Embryonic facial prominence (tissue), 1 donor: Measurements from ENCODE around the gene SMYD1.

ENCODE experiments used
- DNase-seq: peaks from one replicate; pipeline ENCODE4 v3.0.0-alpha.2; 2016; ENCODE audit errors: extremely low spot score

Gene SMYD1

GRCh38 chr2:88087073-88087472 lies 19.4 kb downstream of the SMYD1 start:
- DNase-seq, result no peak

DNA sequence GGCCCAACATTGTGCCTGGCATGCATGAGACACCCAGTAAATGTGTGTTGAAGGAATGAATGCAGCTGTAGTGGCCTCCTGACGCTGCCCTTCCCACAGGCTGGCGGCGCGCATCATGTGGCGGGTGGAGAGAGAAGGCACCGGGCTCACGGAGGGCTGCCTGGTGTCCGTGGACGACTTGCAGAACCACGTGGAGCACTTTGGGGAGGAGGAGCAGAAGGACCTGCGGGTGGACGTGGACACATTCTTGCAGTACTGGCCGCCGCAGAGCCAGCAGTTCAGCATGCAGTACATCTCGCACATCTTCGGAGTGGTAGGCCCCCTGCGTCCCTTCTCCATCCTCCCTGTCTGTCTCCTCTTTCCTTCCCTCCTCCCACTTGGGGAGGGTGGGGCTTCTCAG lies 20.1 kb downstream of the SMYD1 start:
- no peak for DNase-seq

DNA sequence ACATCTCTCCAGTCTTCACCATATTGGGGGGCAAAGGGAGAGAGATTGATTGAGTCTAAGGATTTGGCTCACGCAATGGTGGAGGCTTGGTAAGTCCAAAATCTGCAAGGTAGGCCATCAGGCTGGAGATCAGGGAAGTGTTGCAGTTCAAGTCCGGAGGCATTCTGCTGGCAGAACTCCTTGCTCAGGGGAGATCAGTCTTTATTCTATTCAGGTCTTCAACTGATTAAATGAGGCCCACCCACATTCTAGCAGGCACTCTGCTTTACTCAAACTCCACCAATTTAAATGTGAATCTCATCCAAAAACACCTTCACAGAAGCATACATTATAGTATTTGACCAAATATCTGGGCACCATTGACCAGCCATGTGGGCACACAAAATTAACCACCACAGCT lies 21.4 kb downstream of the SMYD1 start:
- no peak for DNase-seq

- no peak for DNase-seq
Measured at GRCh38 chr2:88090446-88091283, 23.0 kb downstream of the SMYD1 start.

GRCh38 chr2:88091943-88092342 lies 24.3 kb downstream of the SMYD1 start:
- DNase-seq, result no peak

DNA sequence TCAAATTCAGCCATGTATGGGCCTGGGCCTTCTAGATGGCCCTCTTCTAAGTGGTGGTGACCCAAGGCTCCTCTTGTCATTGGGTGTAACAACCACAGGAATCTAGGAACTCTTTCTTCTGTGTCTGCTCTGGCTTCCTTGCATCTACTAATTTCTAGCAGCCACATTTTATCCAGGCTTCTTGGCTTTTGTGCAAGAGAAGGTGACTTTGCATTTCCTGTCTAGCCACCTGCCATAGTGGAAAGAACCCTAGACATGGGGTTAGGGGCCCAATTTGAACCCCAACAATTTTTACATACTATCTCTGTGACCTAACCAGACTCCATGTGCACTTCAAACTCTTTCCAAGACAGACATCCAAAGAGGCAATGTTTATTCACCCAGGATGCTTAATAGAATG lies 25.1 kb downstream of the SMYD1 start:
- no peak for DNase-seq

- no peak for DNase-seq
Measured at GRCh38 chr2:88095022-88095421, 27.4 kb downstream of the SMYD1 start.

DNA sequence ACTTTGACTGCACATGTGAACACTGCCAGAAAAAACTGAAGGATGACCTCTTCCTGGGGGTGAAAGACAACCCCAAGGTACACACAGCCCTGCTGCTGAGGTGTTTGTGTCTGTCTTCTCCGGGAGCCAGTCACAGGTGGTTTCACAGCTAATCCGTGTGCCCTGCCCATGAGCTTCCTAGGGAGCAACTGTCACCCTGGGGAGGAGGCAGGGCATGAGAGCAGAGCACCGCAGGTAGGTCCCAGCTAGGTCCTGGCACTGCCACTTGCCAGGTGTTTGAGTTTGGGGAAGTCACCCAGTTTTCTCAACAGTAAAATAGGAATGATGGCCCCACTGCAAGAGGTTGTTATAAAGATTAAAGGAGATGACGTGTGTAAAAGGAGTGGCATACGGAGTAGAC lies 29.1 kb downstream of the SMYD1 start:
- DNase-seq, result no peak

GRCh38 chr2:88097192-88097591 lies 29.6 kb downstream of the SMYD1 start:
- DNase-seq, result no peak

DNA sequence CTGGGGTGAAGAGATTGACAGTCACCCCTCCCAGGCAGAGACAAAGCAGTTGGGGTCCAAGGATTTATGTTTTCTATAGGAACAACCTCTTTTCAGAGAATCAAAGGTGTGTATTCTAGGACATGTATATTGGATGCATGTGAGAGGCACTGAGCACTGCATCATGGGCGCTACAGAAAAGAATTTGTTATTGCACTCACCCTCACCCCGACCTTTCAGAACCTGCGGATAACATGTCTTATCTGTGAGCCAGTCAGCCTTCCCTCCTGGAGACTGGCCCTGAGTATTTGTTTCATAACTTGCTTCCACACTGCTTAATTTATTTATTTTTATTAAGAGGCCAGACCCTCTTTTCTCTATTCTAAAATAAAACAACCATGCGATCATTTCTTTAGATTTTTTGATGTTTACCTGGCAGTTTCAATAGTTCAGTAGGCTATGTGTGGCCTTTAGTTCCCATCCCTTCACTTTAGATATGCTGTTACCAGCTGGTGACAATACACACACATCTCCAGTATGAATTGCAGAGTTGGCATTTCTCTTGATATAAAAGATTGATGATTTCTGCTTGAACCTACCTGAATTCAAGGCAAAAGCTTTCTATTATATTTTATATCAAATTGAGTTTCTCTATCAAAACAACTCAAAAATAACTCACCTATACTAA lies 30.4 kb downstream of the SMYD1 start:
- no peak for DNase-seq

DNA sequence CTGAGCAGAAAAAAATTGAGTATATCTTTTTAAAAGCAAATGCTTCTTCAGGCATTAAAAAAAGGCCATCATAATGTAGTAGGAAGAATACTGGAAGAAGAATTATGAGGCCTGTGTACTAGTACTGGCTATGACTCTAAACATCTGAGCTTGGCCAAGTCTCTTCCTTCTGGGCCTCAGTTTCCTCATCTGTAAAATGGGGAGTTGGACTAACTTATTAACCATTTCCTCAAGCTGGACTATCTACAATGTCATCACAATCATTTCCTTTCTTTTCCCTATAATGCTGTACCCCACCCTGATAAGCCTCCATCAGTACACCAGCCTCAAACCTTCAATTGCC lies 30.9 kb downstream of the SMYD1 start:
- no peak for DNase-seq

- no peak for DNase-seq
Measured at GRCh38 chr2:88099798-88100488, 32.3 kb downstream of the SMYD1 start.

DNA sequence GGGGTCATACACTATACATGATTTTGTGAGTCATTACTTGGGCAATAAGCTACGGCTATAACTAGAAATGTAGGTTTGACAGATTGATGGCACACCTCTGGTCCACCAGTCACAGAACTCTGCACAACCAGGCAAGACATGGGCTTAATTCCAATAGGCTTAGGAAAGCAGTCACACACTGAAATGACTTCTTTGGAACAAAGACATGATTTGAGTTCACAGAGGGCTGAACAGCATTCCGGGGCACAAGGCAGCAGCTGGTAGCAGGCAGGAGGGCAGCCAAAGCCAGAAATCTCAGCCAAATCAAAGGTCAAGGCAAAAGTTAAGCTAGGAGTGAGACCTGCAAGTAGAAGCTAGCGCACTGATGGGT lies 32.8 kb downstream of the SMYD1 start:
- no peak for DNase-seq

DNA sequence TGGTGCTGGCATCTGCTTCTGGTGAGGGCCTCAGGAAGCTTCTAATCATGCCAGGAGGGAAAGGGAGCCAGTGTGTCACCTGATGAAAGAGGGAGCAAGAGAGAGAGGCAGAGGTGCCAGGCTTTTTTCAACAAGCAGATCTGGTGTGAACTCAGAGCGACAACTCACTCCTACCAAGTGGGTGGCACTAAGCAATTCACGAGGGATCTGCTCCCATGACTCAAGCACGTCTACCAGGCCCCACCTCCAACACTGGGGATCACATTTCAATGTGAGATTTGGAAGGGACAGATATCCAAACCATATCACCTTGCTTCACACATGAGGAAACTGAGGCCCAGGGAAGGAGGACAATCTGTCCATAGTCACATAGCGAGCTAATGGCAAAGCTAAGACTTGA lies 41.2 kb downstream of the SMYD1 start:
- DNase-seq, result no peak

DNA sequence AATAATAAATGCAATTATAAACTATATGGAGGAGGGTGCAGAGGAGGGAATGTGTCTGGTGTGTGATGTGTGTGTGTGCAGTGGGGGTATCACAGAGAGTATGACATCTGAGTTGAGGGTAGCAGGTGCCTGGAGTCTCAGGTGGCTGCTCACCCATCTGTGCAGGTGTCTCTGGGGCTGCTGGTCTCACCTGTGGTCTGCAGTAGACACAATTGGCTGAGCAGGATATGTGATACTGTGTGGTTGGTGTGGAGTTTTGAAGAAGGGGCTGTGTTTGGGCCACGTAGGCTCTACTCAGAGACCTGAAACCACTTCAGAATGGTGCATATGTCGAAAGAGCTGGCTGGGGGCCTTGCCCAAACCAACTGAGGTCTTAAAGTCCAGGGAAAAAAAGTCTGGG lies 43.2 kb downstream of the SMYD1 start:
- DNase-seq, result no peak

GRCh38 chr2:88113069-88113468 lies 45.4 kb downstream of the SMYD1 start:
- no peak for DNase-seq

DNA sequence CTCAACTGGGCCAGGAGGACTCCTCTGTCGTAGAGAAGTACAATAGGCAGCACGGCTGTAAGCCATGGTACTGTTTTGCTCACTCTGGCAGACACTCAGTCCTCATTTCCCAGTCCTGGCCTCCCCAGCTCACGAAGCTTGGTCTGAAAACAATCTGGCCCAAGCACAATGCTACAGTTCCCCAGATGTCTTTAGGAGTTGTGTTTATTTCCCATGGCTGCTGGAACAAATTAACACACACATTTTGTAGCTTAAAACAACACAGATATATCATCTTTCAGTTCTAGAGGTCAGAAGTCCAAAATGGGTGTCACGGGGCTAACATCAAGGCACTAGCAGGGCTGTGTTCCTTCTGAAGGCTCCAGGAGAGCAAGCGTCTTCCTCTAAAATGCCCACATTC lies 47.3 kb downstream of the SMYD1 start:
- DNase-seq, result no peak

GRCh38 chr2:88115825-88116518 lies 48.3 kb downstream of the SMYD1 start:
- DNase-seq, result no peak

DNA sequence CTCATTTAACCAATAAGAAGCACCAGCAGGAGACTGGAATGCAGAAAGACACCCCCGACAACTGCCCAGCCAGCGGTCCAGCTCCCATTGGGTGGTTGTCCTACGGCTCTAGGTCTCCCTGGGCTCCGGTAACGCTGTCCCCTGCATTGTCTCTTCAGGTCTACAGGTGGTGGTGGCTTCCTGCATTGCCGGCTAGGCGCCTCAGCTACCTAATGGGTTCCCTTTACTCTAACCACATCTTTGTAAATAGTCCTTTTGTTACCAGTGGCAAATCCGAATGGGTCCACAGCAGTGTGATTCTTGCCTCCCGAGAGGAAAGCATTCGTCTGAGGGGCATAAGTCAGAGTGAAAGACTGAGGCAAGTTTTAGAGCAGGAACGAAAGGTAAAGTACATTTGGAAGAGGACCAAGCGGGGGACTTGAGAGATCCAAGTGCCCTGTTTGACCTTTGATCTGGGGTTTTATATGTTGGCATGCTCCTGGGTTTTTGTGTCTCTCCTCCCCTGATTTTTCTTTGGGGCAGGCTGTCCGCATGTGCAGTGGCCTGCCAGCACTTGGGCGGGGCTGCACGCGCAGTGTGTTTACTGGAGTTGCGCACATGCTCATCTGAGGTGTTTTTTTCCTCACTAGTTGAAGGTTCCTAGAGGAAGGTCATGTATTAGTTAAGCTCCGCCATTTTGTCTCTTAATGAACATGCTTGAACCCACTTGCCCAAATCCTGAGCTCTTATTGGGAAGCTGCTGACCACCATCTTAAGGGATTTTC lies 49.2 kb downstream of the SMYD1 start:
- no peak for DNase-seq

GRCh38 chr2:88117973-88118372 lies 50.3 kb downstream of the SMYD1 start:
- no peak for DNase-seq

GRCh38 chr2:88121678-88122077 lies 54.1 kb downstream of the SMYD1 start:
- DNase-seq, result no peak
